ENCODE data around the gene PNLIPRP2.

The PNLIPRP2 gene

GRCh38 chr10:116620423-116621400 is at the start of gene PNLIPRP2:
TSS of gene PNLIPRP2 (plus strand) at chr10:116620953.
- intact Hi-C loops (cut with DNase I), result no loop called here
- peak in 1 of 10 donors; percentile 78 for DNase-seq

- DNase-seq, result no peak
- intact Hi-C loops (cut with DNase I), result no loop called here
Measured at GRCh38 chr10:116574797-116575196, 46.0 kb upstream of the PNLIPRP2 start.

GRCh38 chr10:116587878-116588591 is 32.7 kb upstream of the PNLIPRP2 start:
- intact Hi-C loops (cut with DNase I), result no loop called here
- DNase-seq, result no peak

GRCh38 chr10:116588995-116589394 is 31.8 kb upstream of the PNLIPRP2 start:
- no peak for DNase-seq
- intact Hi-C loops (cut with DNase I), result no loop called here

GRCh38 chr10:116589926-116590325 is 30.8 kb upstream of the PNLIPRP2 start:
- intact Hi-C loops (cut with DNase I), result no loop called here
- DNase-seq, result no peak

- no peak for DNase-seq
- intact Hi-C loops (cut with DNase I), result no loop called here
Measured at GRCh38 chr10:116590590-116591444, 29.9 kb upstream of the PNLIPRP2 start, which contains the start of gene PNLIPRP1. TSS of gene PNLIPRP1 (plus strand) at chr10:116590959. CDS start at chr10:116591130, 171 bp downstream.

- intact Hi-C loops (cut with DNase I), result no loop called here
- no peak for DNase-seq
Measured at GRCh38 chr10:116593139-116593740, 27.5 kb upstream of the PNLIPRP2 start.

- DNase-seq, result no peak
- intact Hi-C loops (cut with DNase I), result no loop called here
Measured at GRCh38 chr10:116594525-116595035, 26.2 kb upstream of the PNLIPRP2 start.

- intact Hi-C loops (cut with DNase I), result no loop called here
- DNase-seq, result no peak
Measured at GRCh38 chr10:116596062-116596461, 24.7 kb upstream of the PNLIPRP2 start.

- no peak for DNase-seq
- intact Hi-C loops (cut with DNase I), result no loop called here
Measured at GRCh38 chr10:116597543-116597942, 23.2 kb upstream of the PNLIPRP2 start.

GRCh38 chr10:116598329-116598728 is 22.4 kb upstream of the PNLIPRP2 start:
- no peak for DNase-seq
- intact Hi-C loops (cut with DNase I), result no loop called here

GRCh38 chr10:116599991-116600390 is 20.8 kb upstream of the PNLIPRP2 start:
- intact Hi-C loops (cut with DNase I), result no loop called here
- DNase-seq, result no peak

- intact Hi-C loops (cut with DNase I), result no loop called here
- DNase-seq, result no peak
Measured at GRCh38 chr10:116602648-116603400, 17.9 kb upstream of the PNLIPRP2 start.

GRCh38 chr10:116606061-116606483 is 14.7 kb upstream of the PNLIPRP2 start:
- DNase-seq, result no peak
- intact Hi-C loops (cut with DNase I), result no loop called here

GRCh38 chr10:116607336-116607735 is 13.4 kb upstream of the PNLIPRP2 start:
- intact Hi-C loops (cut with DNase I), result no loop called here

GRCh38 chr10:116608686-116609594 is 11.8 kb upstream of the PNLIPRP2 start:
- no peak for DNase-seq
- intact Hi-C loops (cut with DNase I), result no loop called here

More at GRCh38 chr10:116607336-116607735, 13.4 kb upstream of the PNLIPRP2 start:
- DNase-seq, result no peak

GRCh38 chr10:116610443-116611152 is 10.2 kb upstream of the PNLIPRP2 start:
- intact Hi-C loops (cut with DNase I), result no loop called here
- DNase-seq, result no peak
